ENCODE measurements around the gene ZPBP2. TPM values are rescaled to one million over a fixed set of nuclear protein-coding genes. Genes with fewer than 3 reads are reported as not detected.
"Not testable (repeated sequence)": the region's sequence is repeated elsewhere in the genome, so short reads cannot be mapped to it uniquely, and the experiment has no call there.

The ZPBP2 gene
- total RNA-seq, 2 experiments from 2014 or later: not detected

DNA sequence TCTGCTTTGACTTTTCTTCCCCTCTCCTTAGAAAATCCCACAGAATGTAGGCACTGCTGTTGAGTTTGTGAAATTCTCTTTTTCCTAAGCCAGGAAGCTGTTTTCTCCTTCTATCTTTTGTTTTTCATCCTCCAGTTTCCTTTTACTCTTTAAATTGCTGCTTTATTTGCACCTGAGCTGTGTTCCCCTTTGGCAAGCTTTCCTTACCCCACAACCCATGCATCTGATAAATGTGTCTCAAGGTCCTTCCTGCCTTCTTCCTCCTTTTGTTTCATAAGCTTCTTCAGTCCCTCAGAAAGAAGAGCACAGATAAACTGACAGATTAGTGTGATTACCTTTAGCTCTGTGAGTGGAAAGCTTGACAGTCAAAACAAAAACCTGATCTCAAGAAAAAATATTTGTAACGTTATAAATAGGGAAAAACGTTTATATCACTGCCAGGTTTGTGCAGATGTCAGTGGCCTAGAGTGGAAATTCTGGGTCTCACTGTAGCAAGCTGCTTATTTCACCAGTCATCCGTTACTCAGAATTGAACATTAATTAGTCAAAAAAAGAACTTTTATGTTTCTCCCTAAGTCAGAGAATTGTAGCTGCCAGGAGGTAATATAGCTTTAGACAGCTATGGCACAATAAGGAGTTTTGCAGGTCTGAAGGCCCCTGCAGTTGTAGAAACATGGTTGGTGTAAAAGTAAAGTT is 26.8 kb downstream of the ZPBP2 start:
- no peak overlapping the region for H3K4me3 Mint-ChIP-seq
- intact Hi-C loops (cut with micrococcal nuclease): no loop called here
- peak overlapping the region; percentile 78 for H3K27ac Mint-ChIP-seq
- H3K9me3 Mint-ChIP-seq: no peaks in the 10 kb centered on the region
- no peaks in the 10 kb centered on the region for H3K27me3 Mint-ChIP-seq (ENCODE audit: low read depth)
- peaks cover 8% of the 10 kb centered on the region for H3K4me1 Mint-ChIP-seq (ENCODE audit: low read depth)
- no peak for DNase-seq
- no peaks in the 10 kb centered on the region for H3K36me3 Mint-ChIP-seq (ENCODE audit: low read depth)
- CTCF ChIA-PET: interaction anchor here (1.2 to 2.1 kb wide), 3 partner anchors 17 to 241 kb away, joined by 3 to 6 read pairs (median 6); no protein-coding TSS in a partner anchor

DNA sequence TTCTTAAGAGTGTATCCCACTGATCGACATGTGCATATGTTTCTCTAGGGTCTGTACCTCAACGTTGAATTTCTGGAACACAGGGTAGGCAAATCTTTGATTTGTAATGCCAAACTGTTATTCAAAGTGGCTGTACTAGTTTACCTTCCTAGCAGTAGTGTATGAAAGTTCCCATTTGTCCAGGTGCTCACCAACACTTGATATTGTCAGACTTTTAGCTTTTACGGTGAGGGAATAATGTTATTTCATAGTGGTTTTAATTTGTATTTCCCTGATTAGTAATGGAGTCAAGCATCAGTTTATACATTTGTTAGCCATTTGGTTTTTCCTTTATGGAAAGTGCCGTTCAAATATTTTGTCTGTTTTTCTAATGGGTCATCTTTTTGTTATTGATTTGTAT is 30.1 kb downstream of the ZPBP2 start:
- Mint-ChIP-seq H3K9me3 (no peaks in the 10 kb centered on the region), H3K27me3 (ENCODE audit: low read depth) (no peaks in the 10 kb centered on the region), H3K36me3 (ENCODE audit: low read depth) (no peaks in the 10 kb centered on the region), H3K4me3 (no peak overlapping the region), H3K4me1 (ENCODE audit: low read depth) (peaks cover 9% of the 10 kb centered on the region), H3K27ac (no peak overlapping the region)
- CTCF ChIA-PET: interaction anchor here (0.6 kb wide), 2 partner anchors 127 to 324 kb away, joined by 3 read pairs; no protein-coding TSS in a partner anchor
- intact Hi-C loops (cut with micrococcal nuclease): no loop called here
- DNase-seq: no peak

DNA sequence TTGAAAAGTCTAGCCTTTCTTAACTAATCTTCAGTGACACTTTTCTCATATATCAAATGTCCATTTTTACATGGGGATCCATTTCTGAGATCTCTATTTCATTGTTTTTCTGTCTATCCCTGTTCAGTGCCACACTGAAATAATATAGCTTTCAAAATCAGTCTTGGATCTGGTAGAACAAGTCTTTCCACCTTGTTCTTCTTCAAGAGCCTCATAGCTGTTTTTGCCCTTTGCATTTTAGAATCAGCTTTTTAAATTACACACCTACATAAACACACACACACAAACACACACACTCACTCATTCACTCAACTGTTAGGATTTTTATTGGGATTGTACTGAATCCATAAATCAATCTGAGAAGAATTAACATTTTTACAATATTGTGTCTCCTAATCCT is 31.2 kb downstream of the ZPBP2 start:
- H3K4me3 Mint-ChIP-seq: no peak overlapping the region
- no peak overlapping the region for H3K27ac Mint-ChIP-seq
- CTCF ChIA-PET: interaction anchor here (0.6 kb wide), 1 partner anchor 51 kb away, joined by 3 read pairs; no protein-coding TSS in a partner anchor
- intact Hi-C loops (cut with micrococcal nuclease): no loop called here
- H3K27me3 Mint-ChIP-seq (ENCODE audit: low read depth): no peaks in the 10 kb centered on the region
- H3K36me3 Mint-ChIP-seq (ENCODE audit: low read depth): peaks cover 3% of the 10 kb centered on the region
- peaks cover 16% of the 10 kb centered on the region for H3K4me1 Mint-ChIP-seq (ENCODE audit: low read depth)
- H3K9me3 Mint-ChIP-seq: no peaks in the 10 kb centered on the region
- DNase-seq: no peak

DNA sequence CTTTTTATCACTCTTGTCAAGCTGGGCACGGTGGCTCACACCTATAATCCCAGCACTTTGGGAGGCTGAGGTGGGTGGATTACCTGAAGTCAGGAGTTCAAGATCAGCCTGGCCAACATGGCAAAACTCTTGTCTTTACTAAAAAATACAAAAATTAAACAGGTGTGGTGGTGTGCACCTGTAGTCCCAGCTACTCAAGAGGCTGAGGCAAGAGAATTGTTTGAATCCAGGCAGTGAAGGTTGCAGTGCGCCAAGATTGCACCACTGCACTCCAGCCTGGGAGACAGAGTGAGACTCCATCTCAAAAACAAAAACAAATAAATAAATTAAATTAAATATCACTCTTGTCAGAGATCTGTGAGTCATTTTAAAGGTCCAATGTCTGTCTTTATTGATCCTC is 34.0 kb downstream of the ZPBP2 start:
- H3K4me3 Mint-ChIP-seq; DNase-seq; H3K27ac Mint-ChIP-seq; H3K27me3 Mint-ChIP-seq (ENCODE audit: low read depth); H3K36me3 Mint-ChIP-seq (ENCODE audit: low read depth); intact Hi-C loops (cut with micrococcal nuclease); H3K9me3 Mint-ChIP-seq: not testable (repeated sequence)
- CTCF ChIA-PET: interaction anchor here (0.9 to 1.2 kb wide), 3 partner anchors 13 to 280 kb away, joined by 3 to 5 read pairs (median 4); no protein-coding TSS in a partner anchor
- peaks cover 11% of the 10 kb centered on the region for H3K4me1 Mint-ChIP-seq (ENCODE audit: low read depth)

DNA sequence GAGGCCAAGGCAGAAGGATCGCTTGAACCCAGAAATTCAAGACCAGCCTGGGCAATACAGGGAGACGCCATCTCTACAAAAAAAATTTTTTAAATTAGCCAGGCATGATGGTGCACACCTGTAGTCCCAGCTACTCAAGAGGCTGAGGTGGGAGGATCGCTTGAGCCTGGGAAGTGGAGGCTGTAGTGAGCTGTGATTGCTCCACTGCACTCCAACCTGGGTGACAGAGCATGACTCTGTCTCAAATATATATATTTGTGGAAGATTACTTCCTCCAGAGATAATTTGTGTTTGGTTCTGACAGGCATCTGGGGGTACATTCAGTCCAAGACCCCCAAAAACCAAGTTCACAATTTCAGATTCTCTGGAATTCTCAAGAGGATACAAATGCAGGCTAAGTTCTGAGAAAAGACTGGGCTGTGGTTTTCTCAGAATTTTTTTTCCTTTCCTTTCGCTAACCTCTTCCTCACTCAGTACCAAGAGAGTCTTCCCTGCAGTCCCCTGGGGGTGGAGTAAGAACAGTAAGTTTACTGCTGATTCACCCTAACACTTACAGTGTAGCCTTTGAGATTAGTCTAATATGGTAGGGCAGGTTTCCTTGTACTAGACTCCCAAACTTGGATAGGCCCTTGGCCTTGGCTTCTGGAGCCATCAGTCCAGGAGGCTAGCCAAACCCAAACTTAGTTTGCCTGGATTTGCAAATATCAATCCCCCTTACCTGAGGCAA is 35.3 kb downstream of the ZPBP2 start:
- CTCF ChIA-PET: interaction anchor here (0.6 kb wide), 1 partner anchor 253 kb away, joined by 3 read pairs; no protein-coding TSS in a partner anchor
- no peak for DNase-seq
- Mint-ChIP-seq H3K4me1 (ENCODE audit: low read depth) (peaks cover 11% of the 10 kb centered on the region), H3K4me3 (no peak overlapping the region), H3K9me3 (no peaks in the 10 kb centered on the region), H3K36me3 (ENCODE audit: low read depth) (peaks cover 11% of the 10 kb centered on the region), H3K27ac (peak overlapping the region; percentile 8), H3K27me3 (ENCODE audit: low read depth) (no peaks in the 10 kb centered on the region)
- intact Hi-C loops (cut with micrococcal nuclease): no loop called here

DNA sequence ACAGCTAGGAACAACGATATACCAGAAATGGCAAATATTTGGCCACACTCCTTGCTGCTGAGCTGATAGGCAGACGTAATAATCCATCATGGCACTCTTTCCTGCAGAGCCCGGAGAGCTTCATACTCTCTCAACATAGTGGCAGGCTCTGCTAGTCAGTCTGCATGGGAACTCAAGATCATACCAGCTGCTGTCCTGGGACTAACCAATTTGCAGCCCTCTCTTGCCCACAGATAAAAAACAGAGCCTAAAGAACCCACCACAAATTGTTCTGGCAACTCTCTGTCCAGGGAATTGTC is 36.9 kb downstream of the ZPBP2 start:
- Mint-ChIP-seq H3K9me3 (no peaks in the 10 kb centered on the region), H3K27ac (no peak overlapping the region), H3K4me3 (no peak overlapping the region), H3K27me3 (ENCODE audit: low read depth) (no peaks in the 10 kb centered on the region), H3K4me1 (ENCODE audit: low read depth) (peaks cover 11% of the 10 kb centered on the region), H3K36me3 (ENCODE audit: low read depth) (peaks cover 11% of the 10 kb centered on the region)
- CTCF ChIA-PET: interaction anchor here (0.6 kb wide), 2 partner anchors 9 to 407 kb away, joined by 3 to 4 read pairs; no protein-coding TSS in a partner anchor
- intact Hi-C loops (cut with micrococcal nuclease): no loop called here
- DNase-seq: no peak

DNA sequence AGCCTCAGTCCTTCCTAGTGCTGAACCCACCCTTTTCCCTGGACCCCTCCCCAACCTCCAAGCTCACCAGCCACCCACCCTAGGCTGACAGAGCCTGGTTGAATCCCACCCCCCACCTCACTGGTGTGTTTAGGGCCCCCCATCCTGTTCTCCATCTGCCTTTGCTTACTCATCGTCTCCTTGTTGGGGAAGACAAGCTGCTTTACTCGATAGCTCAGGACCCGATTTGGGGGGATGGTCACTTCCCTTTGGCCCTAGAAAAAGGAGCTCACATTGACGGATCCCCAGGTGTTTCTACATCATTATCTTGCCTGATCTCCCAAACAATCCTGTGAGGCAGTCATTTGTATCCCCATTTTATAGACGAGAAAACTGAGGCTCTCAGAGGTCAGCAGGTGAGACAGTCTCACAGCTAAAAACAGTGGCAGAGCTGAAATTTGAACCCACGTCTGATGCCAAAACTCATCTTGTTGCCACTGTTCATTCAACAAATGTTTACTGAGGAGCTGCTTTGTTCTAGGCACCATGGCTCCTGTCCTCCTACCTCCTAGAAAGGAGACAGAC is 40.9 kb downstream of the ZPBP2 start:
- H3K27ac Mint-ChIP-seq: no peak overlapping the region
- DNase-seq: no peak
- H3K27me3 Mint-ChIP-seq (ENCODE audit: low read depth): no peaks in the 10 kb centered on the region
- H3K4me3 Mint-ChIP-seq: no peak overlapping the region
- intact Hi-C loops (cut with micrococcal nuclease): no loop called here
- peaks cover 10% of the 10 kb centered on the region for H3K36me3 Mint-ChIP-seq (ENCODE audit: low read depth)
- peaks cover 3% of the 10 kb centered on the region for H3K4me1 Mint-ChIP-seq (ENCODE audit: low read depth)
- no peaks in the 10 kb centered on the region for H3K9me3 Mint-ChIP-seq
- CTCF ChIA-PET: interaction anchor here (0.5 to 1.0 kb wide), 2 partner anchors 50 to 70 kb away, joined by 3 read pairs; no protein-coding TSS in a partner anchor

DNA sequence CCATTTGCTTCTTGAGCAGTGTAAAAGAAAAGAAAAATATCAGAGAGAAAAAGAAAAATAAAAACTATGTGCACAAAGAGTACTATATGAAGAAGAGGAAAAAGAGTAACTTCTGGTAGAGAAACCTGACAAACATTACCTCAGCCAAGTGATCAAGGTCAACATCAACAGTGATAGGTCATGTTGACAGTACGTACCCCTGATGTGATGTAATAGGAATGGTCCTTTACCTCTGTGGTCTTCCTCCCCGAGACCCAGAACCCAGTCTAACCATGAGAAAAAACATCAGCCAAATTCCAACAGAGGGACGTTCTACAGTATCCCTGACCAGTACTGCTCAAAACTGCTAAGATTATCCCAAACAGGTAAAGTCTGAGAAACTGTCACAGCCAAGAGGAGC is 46.0 kb downstream of the ZPBP2 start:
- H3K27me3 Mint-ChIP-seq (ENCODE audit: low read depth): no peaks in the 10 kb centered on the region
- CTCF ChIA-PET: interaction anchor here (0.8 kb wide), 1 partner anchor 44 kb away, joined by 3 read pairs; no protein-coding TSS in a partner anchor
- intact Hi-C loops (cut with micrococcal nuclease): no loop called here
- peaks cover 15% of the 10 kb centered on the region for H3K4me1 Mint-ChIP-seq (ENCODE audit: low read depth)
- no peak overlapping the region for H3K27ac Mint-ChIP-seq
- H3K4me3 Mint-ChIP-seq: no peak overlapping the region
- H3K36me3 Mint-ChIP-seq (ENCODE audit: low read depth): peaks cover 11% of the 10 kb centered on the region
- DNase-seq: no peak
- no peaks in the 10 kb centered on the region for H3K9me3 Mint-ChIP-seq

DNA sequence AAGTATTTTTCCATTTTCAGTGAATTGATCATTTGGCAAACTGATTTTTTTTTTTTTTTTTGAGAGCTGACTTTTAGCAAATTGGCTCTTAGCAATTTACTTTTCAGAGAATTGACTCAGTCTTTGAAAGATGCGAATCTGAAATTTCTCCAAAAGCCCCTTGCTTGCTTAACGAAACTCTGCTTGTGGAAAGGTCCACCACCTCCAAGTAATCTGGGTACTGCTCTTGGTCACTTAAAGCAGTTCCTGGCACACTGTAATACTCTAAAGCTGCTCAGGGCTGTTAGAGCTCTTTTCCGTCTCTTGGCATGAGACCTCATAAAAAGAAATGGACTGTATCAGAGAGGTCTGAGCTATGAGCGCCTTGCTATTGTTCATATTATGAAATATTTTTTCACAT is 47.6 kb downstream of the ZPBP2 start:
- Mint-ChIP-seq H3K4me1 (ENCODE audit: low read depth) (peaks cover 26% of the 10 kb centered on the region), H3K9me3 (no peaks in the 10 kb centered on the region), H3K4me3 (no peak overlapping the region), H3K27ac (no peak overlapping the region), H3K36me3 (ENCODE audit: low read depth) (peaks cover 19% of the 10 kb centered on the region), H3K27me3 (ENCODE audit: low read depth) (no peaks in the 10 kb centered on the region)
- no peak for DNase-seq
- intact Hi-C loops (cut with micrococcal nuclease): no loop called here
- CTCF ChIA-PET: interaction anchor here (0.6 to 0.8 kb wide), 3 partner anchors 14 to 140 kb away, joined by 3 to 10 read pairs (median 4); no protein-coding TSS in a partner anchor

DNA sequence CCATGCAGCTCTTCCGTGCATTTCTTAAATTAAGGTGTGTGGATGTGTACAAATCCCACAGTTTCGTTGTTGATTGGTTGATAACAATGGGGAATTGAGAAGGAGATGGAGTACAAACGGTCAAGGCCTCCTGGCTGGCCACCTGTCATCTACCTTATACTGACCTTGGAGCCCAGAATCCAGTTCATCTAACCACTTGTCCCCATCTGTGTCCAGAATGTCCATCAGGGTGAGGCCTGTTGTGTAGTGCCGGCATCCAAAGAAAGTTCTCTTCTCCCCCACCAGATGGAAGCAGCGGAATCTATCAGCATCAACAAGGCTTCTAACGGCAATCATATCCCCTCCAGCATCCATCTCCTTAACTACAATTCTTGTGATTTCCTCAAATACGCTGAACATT is 48.9 kb downstream of the ZPBP2 start:
- DNase-seq: no peak
- CTCF ChIA-PET: interaction anchor here (0.7 kb wide), 1 partner anchor 9 kb away, joined by 3 read pairs; no protein-coding TSS in a partner anchor
- H3K9me3 Mint-ChIP-seq: no peaks in the 10 kb centered on the region
- no peak overlapping the region for H3K27ac Mint-ChIP-seq
- H3K4me1 Mint-ChIP-seq (ENCODE audit: low read depth): peaks cover 39% of the 10 kb centered on the region
- H3K27me3 Mint-ChIP-seq (ENCODE audit: low read depth): no peaks in the 10 kb centered on the region
- H3K36me3 Mint-ChIP-seq (ENCODE audit: low read depth): peaks cover 27% of the 10 kb centered on the region
- intact Hi-C loops (cut with micrococcal nuclease): no loop called here
- no peak overlapping the region for H3K4me3 Mint-ChIP-seq

DNA sequence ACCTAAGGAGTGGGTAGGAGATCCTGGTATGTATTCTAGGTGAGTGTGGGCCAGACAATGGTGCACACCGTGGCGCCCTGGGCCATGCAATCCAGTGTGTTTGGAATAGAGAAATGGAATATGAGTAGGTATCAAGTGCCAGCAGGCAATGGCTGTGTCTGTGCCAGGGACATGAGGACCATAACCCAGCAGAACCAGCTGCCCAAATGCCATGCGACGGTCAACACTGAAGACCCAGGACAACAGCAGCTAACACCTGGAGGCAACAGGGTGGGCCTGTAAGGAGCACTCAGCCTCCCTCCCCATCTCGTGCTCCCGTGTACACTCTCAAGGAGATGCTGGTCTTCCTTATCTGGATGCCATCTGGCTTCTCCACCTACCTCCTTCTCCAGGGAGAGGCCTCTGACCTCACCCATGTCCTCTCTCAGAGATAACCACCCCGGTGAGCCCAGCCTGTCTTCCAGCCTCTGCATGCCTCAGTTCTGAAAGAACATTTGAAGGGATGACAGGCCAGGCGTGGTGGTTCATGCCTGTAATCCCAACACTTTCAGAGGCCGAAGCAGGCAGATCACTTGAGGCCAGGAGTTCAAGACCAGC is 51.2 kb downstream of the ZPBP2 start:
- intact Hi-C loops (cut with micrococcal nuclease): no loop called here

More for the DNA sequence above, 51.2 kb downstream of the ZPBP2 start:
- no peaks in the 10 kb centered on the region for H3K9me3 Mint-ChIP-seq
- DNase-seq: no peak
- H3K27me3 Mint-ChIP-seq (ENCODE audit: low read depth): no peaks in the 10 kb centered on the region
- peaks cover 35% of the 10 kb centered on the region for H3K36me3 Mint-ChIP-seq (ENCODE audit: low read depth)
- CTCF ChIA-PET: no interaction called here
- H3K4me3 Mint-ChIP-seq: no peak overlapping the region
- H3K4me1 Mint-ChIP-seq (ENCODE audit: low read depth): peaks cover 62% of the 10 kb centered on the region
- no peak overlapping the region for H3K27ac Mint-ChIP-seq

Measured in activated naive CD4-positive, alpha-beta T cell treated with anti-CD3 and anti-CD28 coated beads for 36 hours (primary cell).